Stimulated activated CD8-positive, alpha-beta memory T cell treated with anti-CD3 and anti-CD28 coated beads, Interleukin-7, amount 100 ng/mL, for 1 hour (primary cell): ENCODE data around the gene EXT2.

Experiments used
- DNase-seq, 2 donors: peaks; one replicate each; pipeline ENCODE4 v3.0.0-alpha.2; 2020; ENCODE audit warnings: low read depth in 2 of 2

The EXT2 gene

DNA sequence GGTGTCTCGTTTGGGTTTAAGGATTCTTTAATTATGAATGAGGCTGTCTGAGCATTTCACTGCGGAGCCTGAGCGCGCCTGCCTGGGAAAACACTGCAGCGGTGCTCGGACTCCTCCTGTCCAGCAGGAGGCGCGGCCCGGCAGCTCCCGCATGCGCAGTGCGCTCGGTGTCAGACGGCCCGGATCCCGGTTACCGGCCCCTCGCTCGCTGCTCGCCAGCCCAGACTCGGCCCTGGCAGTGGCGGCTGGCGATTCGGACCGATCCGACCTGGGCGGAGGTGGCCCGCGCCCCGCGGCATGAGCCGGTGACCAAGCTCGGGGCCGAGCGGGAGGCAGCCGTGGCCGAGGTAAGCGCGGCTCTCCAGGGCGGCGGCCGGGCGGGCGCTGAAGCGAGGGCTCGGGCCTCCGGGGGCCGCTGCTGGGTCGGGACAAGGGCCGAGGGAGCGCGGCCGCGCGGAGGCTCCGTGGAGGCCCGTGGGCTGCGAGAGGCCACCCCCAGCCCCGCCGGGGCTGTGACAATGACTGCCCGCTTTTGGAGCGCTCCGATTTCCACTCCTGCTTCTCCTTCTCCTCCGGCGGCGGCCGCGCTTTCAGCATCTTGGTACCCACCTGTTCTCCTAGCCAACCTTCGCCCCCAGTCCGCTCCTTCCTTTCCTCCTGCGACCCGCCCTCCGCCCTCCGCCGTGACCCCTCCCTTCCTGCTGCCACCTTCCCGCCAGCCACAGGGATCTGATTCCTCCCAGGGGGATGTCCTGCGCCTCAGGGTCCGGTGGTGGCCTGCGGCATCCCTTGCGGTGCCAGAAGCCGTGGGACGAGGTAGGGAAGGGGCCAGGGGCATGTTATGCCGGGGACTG, at the start of gene EXT2:
EXT2 (plus strand) TSS at position 173 of the 854 bp plus-strand sequence. CDS start 12,035 bp downstream, outside the sequence.
- DNase-seq = peak; percentile 72 to 79

DNA sequence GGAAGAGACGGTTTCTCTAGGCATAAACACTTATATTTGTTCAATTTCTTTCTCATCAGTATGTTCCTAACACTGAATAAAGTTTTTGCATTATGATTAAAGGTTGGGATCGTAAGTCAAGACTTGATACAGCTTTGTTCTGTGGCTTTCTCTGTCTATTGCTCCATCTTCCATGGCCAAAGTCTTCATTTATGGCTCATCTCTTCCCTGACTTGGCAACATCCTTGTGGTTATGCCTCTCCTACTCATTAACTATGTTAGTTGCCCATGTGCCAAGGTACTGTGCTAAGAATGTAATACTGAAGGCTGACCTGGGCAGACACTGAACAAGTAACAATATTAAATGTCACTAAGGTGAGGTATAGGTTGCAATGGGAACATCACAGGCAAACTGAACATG, 49.3 kb upstream of the EXT2 start:
- no peak for DNase-seq

DNA sequence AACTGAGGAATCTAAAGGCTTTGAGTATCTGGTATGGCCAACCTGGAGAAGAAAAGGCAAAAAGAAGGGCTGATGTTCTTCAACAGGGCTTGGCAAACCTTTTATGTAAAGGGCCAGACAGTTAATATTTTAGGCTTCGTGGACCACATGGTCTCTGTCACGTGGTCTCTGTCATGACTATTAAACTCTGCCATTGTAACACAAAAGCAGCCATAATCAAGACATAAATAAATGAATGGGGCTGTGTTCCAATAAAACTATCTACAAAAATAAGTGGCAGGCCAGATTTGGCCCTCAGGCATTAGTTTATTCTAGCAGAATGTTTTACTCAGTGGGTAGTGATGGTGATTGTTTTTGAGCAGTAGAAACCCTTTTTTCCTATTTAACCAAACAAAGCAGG, 48.2 kb upstream of the EXT2 start:
- DNase-seq = no peak

DNA sequence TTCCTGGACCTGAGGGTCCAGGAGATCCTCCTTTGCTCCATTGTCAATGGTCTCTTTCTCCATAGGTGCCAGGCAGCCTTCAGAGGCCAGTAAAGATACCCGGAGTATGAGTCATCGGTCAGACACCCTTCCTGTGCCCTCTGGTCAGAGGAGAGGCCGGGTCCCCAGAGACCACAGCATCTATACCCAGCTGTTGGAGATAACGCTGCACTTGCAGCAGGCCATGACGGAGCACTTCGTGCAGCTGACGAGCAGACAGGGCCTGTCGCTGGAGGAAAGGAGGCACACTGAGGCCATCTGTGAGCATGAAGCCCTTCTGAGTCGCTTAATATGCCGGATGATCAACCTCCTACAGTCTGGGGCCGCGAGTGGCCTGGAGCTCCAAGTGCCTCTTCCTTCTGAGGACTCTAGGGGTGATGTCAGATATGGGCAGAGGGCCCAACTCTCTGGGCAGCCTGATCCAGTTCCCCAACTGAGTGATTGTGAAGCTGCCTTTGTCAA, 47.5 kb upstream of the EXT2 start, which contains the start of gene ACCSL:
ACCSL (plus strand) TSS at position 51 of the 501 bp plus-strand sequence; CDS start at position 107, 56 bp downstream.
- DNase-seq = no peak

DNA sequence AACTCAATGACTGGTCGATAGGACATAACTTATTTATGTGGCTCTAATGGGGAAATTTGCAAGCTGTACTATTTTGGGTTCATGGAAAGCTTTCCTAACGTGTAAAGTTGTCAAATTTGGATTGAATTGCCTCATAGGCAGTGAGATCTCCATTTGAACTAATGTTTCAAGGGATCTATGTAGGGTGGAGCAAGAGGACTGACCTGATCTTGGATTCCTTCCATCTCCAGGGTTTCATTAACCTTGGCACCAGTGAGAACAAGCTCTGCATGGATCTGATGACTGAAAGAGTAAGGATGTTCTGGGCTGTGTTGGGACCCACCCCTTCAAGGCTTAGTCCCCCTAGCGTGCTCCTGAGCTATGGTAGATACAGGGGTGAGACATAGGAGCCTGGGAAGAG, 45.6 kb upstream of the EXT2 start:
- DNase-seq = no peak

DNA sequence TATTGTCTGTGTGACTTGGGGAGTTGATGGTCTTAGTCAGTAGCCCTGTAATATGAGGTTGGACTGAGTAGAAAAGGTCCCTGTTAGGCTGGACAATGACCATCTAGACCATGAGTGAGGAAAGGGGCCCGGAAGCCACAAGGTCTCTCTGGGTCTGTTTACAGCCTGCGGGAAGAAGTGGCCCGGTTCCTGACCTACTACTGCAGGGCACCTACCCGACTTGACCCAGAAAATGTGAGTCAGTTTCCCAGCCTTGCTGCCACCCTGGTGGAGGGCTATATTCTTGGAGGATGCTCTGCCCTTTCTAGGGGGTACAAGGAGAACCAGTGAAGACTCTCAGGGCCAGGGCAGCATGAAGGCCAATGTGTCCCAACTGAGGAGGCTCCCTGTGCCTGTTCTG, 44.3 kb upstream of the EXT2 start:
- DNase-seq = no peak

DNA sequence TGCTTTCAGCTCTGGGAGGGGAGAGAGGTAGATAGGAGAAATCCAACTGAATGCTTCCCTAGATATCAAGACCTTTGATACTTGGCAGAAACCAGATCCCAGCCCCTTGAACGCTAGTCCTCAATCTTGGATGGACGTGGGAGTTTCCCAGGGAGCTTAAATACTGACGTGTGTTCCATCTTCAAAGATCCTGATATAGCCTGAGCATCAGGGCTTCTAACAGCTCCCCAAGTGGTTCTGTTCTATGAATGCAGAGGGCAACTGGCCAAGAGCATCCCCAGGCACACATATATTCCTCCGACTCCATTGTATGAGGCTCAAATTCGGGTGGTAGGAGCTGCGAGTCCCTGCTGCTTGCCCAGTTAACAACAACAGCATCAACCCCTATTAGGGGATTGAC, 38.1 kb upstream of the EXT2 start:
- no peak for DNase-seq

DNA sequence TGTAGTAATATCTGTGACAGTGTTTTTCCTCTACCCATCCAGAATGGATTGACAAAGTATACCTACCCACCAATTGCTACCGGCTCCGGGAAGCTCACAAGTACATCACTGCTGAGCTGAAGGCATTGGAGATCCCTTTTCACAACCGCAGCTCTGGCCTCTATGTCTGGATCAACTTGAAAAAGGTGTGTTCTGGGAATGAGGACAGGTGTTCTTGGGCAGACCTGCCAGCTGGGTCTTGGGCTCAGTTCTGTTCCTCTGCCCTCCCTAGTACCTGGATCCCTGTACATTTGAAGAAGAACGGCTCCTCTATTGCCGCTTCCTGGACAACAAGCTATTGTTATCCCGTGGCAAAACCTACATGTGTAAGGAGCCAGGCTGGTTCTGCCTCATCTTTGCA, 37.2 kb upstream of the EXT2 start:
- no peak for DNase-seq

DNA sequence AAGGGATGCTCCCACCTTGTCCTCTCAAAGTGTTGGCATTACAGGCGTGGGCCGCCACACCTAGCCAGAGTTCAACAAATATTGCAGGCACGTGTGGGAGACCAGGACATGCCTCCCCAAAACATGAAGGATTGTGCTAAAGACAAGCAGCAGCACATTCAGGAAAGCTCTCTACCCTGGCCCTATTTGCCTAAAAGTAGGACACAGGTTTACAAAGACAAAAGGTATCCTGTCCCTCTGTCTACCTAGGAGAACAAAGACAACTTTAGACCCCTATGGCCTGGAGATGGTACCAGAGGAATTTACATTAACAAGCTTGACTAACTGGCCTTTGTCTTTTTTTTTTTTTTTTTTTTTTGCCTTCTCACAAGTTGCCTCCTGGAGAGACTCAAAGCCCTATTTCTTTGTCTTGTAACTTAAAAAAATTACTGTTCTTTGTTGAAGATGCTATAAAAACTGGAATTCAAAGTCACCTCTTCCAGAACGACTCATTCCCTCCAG, 30.3 kb upstream of the EXT2 start:
- no peak for DNase-seq

DNA sequence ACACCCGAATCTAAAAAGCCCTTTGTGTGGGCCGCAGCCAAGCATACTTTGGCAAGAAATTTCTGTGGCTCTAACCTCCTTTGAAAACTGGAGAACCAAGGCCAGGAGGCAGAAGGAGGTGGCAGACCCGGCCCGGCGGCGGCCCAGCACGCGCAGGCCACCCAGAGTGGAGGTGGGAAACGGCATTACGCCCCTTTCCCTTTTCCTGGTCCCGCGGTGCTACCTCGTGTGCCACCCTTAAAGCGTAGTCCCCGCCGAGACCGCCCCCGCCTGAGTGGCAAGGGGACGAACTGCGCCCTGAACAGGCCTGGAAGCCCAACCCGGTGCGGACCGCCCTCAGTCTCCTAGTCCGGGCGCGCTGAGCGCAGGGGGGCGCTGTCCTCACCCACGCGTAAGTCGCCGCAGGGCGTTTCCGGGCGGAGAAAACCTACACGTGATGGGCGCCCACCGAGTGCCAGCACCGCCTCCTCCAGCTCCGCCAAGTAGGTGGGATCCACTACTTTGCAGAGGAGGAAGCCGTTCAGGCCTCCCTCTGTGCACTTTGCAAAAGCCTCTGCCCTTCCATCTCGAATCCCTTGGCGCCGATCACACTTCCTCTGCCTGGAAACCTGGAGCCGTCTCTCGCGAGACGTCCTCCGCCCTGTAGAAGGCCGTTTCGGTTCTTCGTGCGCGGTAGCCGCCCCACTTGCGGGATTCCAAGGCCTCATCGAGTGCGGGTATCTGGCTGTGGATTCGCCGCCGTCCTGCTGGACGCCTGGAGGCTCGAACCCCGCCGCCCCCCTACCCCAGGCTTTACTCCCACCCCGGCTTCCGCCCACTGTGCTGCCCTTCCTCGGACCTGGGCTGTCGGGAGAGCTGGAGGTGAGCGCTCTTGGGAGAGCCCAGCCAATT, 29.4 kb upstream of the EXT2 start, which contains the start of gene ACCS:
ACCS (plus strand) TSS at position 430 of the 891 bp plus-strand sequence. CDS start 1,358 bp downstream, outside the sequence.
- DNase-seq = peak; percentile 74 to 84

DNA sequence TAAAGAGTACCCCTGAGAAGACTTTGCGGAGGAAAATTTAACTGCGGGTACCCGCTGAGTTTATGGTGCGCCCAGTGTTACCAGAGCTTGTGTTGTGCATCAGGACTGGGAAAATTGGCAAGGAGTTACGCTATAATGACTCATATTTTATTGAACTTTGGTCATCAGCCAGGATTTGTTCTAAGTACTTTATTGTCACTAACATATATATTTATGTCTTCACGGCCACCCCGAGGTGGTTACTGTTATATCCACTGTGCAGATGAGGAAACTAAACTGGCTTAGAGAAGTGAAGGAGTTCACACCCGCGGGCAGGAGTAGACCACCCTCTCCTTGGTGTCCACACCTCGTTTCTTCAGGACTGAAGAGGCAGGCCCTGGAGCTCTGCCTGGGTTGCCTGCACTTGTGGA, 28.7 kb upstream of the EXT2 start:
- DNase-seq = no peak

DNA sequence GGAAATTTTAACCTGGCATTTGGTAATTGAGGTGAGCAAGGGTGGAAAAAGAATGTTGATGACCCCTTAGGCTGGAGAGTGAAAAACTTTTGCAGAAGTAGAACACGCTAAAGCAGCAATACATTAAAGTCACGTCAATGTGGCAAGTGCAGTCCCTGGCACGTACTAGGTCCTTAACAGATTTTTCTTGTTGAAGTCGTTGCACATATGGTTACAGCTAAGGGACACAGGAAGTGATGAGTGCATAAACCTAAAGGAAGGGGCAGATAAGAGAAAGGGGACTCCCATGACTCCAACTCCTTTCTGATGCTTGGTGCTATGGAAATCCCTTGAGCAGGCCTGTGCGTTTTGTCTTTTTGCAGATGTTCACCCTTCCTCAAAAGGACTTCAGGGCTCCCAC, 28.2 kb upstream of the EXT2 start:
- DNase-seq = no peak

DNA sequence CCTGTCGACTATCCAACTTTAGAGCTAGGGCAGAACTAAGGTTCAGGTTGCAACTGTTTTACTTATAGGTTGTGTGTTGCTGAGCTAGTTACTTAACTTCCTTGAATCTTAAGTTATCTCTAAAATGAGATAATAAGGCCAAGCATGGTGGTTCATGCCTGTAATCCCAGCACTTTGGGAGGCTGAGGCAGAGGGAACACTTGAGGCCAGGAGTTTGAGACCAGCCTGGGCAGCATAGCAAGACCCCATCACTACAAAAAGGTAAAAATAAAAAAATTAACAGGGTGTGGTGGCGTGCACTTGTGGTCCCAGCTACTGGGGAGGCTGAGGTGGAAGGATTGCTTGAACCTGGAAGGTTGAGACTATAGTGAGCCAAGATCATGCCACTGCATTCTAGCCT, 27.3 kb upstream of the EXT2 start:
- DNase-seq = no peak

DNA sequence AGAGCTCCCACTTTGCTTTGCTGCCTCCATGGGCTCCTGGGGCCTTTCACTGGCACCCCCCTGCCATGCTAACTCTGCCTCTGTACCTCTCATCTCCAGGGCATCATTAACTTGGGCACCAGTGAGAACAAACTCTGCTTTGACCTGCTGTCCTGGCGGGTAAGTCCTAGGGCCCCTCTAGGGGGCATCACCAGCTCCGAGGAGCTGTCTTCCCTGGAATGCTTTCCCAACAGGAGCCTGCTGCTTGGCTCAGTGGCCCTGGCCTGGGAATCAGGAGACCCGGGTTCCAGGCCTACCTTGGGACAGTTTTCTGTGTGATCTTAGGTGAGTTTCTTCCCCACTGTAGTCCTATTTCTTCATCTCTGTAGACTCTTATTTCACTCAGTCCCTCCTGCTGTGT, 24.3 kb upstream of the EXT2 start:
- DNase-seq = no peak

DNA sequence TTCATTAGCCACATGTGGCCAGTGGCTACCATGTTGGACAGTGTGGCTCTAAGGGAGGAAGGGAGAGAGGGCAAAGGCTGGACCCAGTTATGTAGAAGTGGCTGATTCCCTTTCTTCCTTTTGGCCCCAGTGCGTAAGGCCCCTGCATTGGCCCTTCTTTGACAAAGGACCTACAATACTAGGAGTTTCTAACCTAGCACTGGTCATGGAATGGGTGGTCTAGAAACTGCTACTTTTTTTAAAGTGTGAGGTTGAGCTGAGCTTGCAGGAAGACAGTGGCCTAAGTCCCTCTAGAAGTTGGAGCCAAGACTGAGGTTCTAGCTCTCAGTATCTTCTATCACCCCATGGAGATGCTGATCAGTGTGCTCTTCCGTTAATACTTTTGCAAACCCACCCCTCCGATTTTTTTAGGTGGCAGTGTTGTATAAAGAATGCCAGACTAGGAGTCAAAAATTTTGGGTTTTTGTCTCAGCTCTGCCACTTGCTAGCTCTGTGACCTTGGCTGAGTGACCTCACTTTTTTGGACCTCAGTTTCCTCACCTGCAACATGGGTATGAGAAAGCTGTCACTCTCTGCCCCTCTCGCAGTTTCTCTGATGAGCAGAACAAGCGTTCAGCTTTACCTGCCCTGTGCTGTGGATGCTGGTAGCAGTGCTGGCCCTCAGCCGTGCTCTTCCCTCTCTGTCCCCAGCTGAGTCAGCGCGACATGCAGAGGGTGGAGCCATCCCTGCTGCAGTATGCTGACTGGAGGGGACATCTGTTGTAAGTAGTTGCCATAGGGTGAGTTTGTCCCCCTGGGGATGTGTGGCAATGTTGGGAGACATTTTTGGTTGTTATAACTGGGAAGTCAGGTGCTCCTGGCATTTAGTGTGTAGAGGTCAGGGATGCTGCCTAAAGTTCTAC, 22.5 kb upstream of the EXT2 start:
- no peak for DNase-seq

DNA sequence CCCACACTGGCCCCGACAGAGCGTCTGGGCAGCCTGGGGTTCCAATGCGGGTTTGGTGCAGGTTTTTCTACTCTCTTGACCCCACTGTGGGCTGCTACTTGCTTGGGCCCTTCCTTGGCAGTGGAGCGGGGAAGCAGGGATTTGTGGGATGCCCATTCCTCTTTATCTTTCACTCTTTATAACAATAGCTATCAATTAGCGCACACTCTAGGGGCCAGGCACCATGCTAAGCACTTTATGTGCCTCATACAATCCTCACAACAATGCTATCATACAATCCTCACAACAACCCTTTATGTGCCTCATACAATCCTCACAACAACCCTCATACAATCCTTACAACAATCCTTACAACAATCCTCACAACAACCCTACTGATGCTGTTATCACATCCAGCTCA, 16.7 kb upstream of the EXT2 start:
- no peak for DNase-seq

DNA sequence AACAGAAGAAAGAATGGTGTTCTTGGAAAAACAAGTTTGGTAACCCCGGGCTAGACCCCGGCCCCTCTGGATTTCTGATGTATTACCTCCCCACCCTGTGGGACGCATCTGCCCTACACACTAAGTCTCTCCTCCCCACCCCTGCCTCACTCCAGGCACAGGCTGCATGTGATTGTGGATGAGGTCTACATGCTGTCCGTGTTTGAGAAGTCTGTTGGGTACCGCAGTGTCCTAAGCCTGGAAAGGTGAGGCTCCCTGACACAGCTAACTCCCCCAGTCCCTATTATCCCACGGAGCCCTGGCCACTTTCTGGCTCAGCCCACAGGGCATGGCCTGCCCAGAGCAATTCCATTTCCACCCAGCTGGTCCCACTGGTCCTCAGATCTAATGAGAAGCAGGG, 16.1 kb upstream of the EXT2 start:
- DNase-seq = no peak

DNA sequence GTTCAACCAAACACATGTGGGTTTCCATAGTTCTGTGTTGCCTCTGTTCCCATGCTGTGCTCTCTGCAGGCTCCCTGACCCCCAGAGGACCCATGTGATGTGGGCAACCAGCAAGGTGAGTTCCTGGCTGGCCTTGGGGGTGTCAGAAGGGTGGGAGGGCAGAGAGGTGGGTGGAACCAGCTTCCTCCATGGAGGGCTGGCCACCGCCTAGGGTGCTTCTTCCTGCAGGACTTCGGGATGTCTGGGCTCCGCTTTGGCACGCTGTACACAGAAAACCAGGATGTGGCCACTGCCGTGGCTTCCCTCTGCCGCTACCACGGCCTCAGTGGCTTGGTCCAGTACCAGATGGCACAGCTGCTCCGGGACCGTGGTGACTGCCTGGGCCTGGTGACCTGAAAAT, 14.5 kb upstream of the EXT2 start:
- no peak for DNase-seq

DNA sequence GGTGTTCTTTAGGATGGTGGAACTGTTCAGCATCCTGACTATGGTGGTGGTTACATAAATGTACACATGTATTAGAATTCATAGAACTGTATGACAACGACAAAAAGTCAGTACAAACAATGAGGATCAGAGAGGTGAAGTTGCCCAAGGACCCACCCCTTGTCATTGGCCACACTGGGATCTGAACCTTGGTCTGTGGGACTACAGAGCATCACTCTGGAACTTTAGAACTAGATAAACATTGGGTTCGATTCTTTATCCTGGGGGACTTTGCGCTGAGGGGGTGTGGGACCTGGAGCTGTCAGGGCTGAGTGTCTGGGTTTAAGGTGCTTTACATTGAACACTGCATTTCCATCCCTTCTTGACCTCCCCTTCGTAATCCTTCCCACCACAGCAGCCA, 12.8 kb upstream of the EXT2 start:
- no peak for DNase-seq

DNA sequence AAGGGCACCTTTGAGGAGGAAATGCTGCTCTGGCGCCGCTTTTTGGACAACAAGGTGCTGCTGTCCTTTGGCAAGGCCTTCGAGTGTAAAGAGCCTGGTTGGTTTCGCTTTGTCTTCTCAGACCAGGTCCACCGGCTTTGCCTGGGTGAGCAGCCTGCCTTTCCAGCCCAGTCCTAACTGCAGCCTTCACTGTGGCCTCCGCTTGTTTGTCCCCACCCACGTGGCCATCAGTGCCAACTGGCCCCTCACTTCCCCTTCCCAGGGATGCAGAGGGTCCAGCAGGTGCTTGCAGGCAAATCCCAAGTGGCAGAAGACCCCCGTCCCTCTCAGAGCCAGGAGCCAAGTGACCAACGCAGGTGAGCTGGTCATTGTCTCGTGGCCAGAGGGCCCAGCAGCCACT, 12.0 kb upstream of the EXT2 start:
- DNase-seq = no peak

DNA sequence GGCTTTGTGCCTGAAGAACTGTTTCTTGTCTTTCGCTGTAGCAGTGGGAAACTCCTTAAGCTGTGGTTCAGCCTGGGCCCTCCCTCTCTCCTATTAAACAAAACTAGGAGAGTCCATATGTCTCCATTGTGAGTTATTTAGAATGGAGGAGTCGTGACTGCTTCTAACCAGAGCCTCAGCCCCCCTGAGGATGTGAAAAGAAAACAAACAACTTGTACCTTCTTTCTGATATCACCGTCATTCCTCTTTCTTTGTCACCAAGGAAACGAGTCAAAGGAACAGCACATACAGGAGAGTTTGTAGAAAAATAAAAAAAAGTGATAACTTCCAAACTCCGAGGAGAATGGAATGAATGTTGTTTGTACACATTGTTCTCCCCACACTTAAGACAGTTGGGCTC, 11.6 kb upstream of the EXT2 start:
- DNase-seq = no peak
